Immature natural killer cell (primary cell): Measurements from ENCODE around the gene BSDC1. TPM values are rescaled to one million over a fixed set of nuclear protein-coding genes. Genes with fewer than 3 reads are reported as not detected.

Experiments used
- DNase-seq, 3 donors: peaks; one replicate each; pipeline ENCODE4 v3.0.0; 2022; ENCODE audit warnings: mixed read lengths in 1 of 3
- H3K27ac Mint-ChIP-seq, 6 donors: one replicate each; pipeline ENCODE4 v1.8.0; 2020; ENCODE audit warnings: mixed read lengths in 6 of 6, mild to moderate bottlenecking in 5 of 6, inconsistent platforms in 4 of 6, moderate library complexity in 3 of 6
- H3K27me3 Mint-ChIP-seq, 3 donors: one replicate each; pipeline ENCODE4 v1.8.0; 2020 to 2021; ENCODE audit warnings: low read depth in 3 of 3, mild to moderate bottlenecking in 3 of 3, mixed read lengths in 3 of 3, moderate library complexity in 3 of 3, inconsistent platforms in 1 of 3
- H3K36me3 Mint-ChIP-seq, 3 donors: one replicate each; pipeline ENCODE4 v1.8.0; 2020; ENCODE audit warnings: mixed read lengths in 3 of 3, inconsistent platforms in 2 of 3, mild to moderate bottlenecking in 2 of 3
- H3K4me1 Mint-ChIP-seq, 2 donors: one replicate each; pipeline ENCODE4 v1.8.0; 2020; ENCODE audit warnings: inconsistent platforms in 2 of 2, mild to moderate bottlenecking in 2 of 2, mixed read lengths in 2 of 2, moderate library complexity in 1 of 2
- H3K4me3 Mint-ChIP-seq, 5 donors: one replicate each; pipeline ENCODE4 v1.8.0; 2020; ENCODE audit warnings: mild to moderate bottlenecking in 5 of 5, mixed read lengths in 5 of 5, inconsistent platforms in 3 of 5, moderate library complexity in 3 of 5
- H3K9me3 Mint-ChIP-seq, 6 donors: one replicate each; pipeline ENCODE4 v1.8.0; 2020; ENCODE audit warnings: mild to moderate bottlenecking in 6 of 6, mixed read lengths in 6 of 6, inconsistent platforms in 4 of 6, moderate library complexity in 3 of 6
- polyA plus RNA-seq, 3 donors: library from polyadenylated mRNA; unstranded; fragments of 300-500 nt; fragmentation: Illumina TruSeq; gene quantifications; one replicate each; pipeline ENCODE4 v1.2.3, GENCODE V29; 2021

Gene BSDC1
- polyA plus RNA-seq, 3 donors from 2014 or later, result 33.9 to 50.3 (median 37.4) TPM

DNA sequence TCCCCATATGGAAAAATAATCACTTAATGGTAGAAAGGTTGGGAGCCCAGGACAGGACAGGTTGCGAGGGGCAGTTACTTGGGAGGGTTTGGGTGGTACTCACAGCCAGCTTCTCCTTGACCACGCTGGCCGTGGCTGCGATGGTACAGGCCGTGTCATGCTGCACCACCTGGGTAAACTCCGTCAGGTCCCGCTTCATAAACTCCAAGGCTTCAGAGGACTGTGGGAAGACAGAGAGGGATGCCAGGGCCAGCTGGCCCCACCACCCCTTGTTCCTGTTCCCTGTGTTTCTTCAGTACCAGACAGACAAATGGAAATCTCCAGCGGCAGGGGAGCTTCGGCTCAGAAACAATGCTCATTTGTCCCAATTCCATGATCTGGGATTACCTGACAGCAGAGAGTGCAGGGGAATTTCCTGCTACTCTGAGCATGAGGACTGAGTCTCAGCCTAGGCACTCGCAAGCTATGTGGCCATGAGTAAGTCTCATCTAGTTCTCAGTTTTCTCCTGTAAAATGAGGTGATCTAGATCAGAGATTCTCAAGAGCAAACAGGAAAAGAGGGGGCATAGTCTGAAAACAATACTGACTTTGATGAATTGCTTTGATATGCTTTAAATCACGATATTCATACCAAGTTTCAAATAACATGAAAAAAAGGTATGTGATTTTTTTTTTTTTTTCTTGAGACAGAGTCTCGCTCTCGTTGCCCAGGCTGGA, 7.4 kb downstream of the BSDC1 start:
- Mint-ChIP-seq H3K4me3 (no peak overlapping the region), H3K27ac (no peak overlapping the region), H3K36me3 (peaks cover 4 to 19% (median 17%) of the 10 kb centered on the region in 3 donors), H3K9me3 (no peaks in the 10 kb centered on the region), H3K27me3 (peaks cover 0 to 2% (median 0%) of the 10 kb centered on the region in 3 donors), H3K4me1 (peaks cover 0 to 7% of the 10 kb centered on the region in 2 donors)
- DNase-seq, result no peak

DNA sequence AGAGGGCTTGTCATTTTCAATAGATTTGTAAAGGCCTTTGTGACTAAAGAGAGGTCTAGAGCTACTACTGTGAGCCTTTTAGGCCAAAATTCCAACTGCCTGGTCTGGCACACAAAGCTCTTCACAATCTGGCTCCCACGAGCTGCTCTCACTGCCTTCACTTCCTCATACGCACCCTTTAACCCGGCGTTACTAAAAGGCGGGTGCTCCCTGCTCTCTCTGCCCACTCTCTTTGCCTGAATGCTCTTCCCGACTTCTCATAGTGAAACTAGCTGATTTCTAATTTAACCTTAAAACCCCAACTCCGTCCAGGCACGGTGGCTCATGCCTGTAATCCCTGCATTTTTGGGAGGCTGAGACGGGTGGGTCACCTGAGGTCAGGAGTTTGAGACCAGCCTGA, 14.2 kb downstream of the BSDC1 start:
- H3K27ac Mint-ChIP-seq, result no peak overlapping the region
- H3K36me3 Mint-ChIP-seq, result peaks cover 21 to 47% (median 35%) of the 10 kb centered on the region in 3 donors
- H3K4me1 Mint-ChIP-seq, result no peaks in the 10 kb centered on the region
- H3K27me3 Mint-ChIP-seq, result peaks cover 2 to 4% (median 4%) of the 10 kb centered on the region in 3 donors
- no peak for DNase-seq
- no peaks in the 10 kb centered on the region for H3K9me3 Mint-ChIP-seq
- H3K4me3 Mint-ChIP-seq, result no peak overlapping the region

DNA sequence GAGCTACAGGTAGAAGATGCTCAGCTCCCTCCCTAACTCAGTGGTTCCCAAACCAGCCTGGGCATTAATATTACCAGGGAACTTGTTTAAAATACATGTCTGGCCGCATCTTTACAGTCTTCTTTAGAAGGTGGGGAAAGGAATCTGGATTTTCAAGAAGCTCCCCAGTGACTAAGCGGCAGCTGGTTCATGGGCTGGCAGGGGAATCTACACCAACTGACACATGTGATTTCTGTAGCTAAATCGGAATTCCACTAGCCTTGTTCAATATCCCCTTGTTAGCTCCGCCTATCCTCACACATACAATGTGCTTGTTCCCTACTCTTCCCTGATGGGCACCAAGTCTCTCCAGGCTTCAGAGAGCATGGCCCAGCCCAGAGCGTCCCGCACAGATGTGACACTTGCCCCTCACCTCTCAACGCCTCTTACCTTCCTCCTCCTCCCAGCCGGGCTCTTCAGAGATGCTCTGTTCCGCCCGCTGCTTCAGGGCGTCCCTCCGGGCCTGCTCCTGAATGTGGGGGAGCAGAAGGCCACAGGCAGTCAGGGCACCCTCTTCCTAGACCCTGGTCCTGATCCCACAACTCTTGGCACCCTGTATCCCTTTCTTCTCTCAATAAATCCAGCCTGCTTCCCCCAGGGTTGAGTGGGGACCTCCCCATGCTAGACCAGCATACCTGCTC, 16.6 kb downstream of the BSDC1 start:
- peaks cover 2 to 4% (median 2%) of the 10 kb centered on the region in 3 donors for H3K27me3 Mint-ChIP-seq
- no peak overlapping the region for H3K4me3 Mint-ChIP-seq
- DNase-seq, result no peak
- peaks cover 18 to 49% (median 26%) of the 10 kb centered on the region in 3 donors for H3K36me3 Mint-ChIP-seq
- H3K9me3 Mint-ChIP-seq, result no peaks in the 10 kb centered on the region
- peaks cover 3 to 8% of the 10 kb centered on the region in 2 donors for H3K4me1 Mint-ChIP-seq
- no peak overlapping the region for H3K27ac Mint-ChIP-seq

DNA sequence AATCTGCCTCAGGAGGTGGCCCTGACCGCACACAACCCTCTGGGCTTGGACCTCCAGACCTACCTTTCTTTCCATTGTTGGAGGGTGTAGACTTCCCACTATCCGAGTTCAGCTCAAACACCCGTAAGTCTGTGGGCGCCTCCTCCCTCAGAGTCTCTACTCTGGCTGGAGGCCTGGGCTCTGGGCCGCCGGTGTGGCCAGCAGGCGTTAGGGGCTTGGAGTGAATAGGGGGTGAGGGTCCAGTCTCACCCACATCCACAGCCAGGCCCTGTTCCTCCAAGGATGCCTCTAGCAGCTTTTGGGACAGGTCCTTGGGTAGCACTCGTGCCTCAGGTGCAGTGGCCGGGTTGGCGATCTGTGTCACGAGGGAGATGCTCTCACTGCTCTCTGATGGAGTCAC, 18.0 kb downstream of the BSDC1 start:
- Mint-ChIP-seq H3K27me3 (peaks cover 2 to 7% (median 2%) of the 10 kb centered on the region in 3 donors), H3K9me3 (no peaks in the 10 kb centered on the region), H3K27ac (no peak overlapping the region), H3K36me3 (peaks cover 21 to 54% (median 35%) of the 10 kb centered on the region in 3 donors), H3K4me1 (peaks cover 15 to 21% of the 10 kb centered on the region in 2 donors), H3K4me3 (no peak overlapping the region)
- no peak for DNase-seq

DNA sequence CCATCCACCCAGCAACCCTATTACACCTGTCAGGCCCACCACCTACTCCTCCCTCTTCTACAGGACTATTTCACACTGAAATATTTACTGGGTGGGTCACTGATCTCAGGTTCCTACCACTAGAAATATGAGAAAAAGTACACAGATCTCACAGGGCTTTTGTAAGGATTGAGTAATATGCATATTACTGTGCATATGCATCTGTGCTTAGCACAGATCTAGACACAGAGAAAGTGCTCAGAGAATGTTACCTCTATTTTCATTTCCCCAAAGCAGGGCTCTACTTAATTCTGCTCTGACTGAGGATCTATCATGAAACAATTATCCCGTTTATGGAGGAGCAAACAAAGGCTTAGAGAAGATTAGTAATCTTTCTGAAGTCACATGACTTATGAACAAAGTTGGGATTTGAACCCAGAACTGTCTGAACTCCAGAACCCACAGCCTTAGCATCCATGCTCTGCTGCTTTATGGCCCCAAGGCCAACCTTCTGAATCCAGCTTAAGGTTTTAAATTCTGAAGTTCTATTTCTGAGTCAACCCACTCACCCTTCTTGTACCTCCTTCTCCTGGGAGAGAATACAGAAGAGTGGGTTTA, 20.1 kb downstream of the BSDC1 start:
- Mint-ChIP-seq H3K36me3 (peaks cover 13 to 47% (median 23%) of the 10 kb centered on the region in 3 donors), H3K4me3 (no peak overlapping the region), H3K27ac (no peak overlapping the region), H3K4me1 (peaks cover 15 to 21% of the 10 kb centered on the region in 2 donors), H3K9me3 (no peaks in the 10 kb centered on the region), H3K27me3 (peaks cover 0 to 7% (median 1%) of the 10 kb centered on the region in 3 donors)
- DNase-seq, result no peak

DNA sequence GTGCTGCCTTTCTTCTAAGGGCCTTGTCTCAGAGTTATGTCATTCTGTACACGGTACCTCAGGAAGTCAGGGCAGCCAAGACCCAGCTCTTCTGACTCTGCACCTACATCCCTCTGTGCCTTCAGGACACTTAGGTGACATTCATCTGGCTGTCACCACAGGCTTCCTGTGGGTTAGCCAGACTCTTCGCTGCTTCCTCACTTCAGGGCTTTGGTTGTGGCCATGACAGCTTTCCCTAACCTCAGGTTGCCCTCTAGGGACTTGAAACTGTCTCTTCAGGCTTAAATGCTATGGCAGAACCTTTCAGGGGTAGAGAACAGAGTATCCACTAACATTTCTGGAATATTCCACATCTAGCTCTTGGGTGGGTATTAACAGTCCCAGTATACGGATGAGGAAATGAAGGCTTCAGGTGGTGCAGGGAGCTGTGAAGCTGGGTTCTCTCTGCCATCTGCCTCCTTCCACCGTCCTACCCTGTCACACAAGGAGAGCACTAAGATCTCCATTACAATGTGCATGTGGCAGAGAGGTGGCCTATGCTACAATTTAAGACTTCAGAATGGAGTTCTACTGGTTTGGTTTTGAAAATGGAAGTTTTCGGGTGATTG, 22.0 kb downstream of the BSDC1 start:
- Mint-ChIP-seq H3K9me3 (no peaks in the 10 kb centered on the region), H3K4me3 (no peak overlapping the region), H3K4me1 (peaks cover 15 to 21% of the 10 kb centered on the region in 2 donors), H3K27ac (peak overlapping the region in 5 of 6 donors; percentile 54 to 85 (median 78)), H3K36me3 (peaks cover 8 to 38% (median 14%) of the 10 kb centered on the region in 3 donors), H3K27me3 (peaks cover 0 to 2% (median 0%) of the 10 kb centered on the region in 3 donors)
- peak; percentile 54 to 65 (median 55) for DNase-seq

DNA sequence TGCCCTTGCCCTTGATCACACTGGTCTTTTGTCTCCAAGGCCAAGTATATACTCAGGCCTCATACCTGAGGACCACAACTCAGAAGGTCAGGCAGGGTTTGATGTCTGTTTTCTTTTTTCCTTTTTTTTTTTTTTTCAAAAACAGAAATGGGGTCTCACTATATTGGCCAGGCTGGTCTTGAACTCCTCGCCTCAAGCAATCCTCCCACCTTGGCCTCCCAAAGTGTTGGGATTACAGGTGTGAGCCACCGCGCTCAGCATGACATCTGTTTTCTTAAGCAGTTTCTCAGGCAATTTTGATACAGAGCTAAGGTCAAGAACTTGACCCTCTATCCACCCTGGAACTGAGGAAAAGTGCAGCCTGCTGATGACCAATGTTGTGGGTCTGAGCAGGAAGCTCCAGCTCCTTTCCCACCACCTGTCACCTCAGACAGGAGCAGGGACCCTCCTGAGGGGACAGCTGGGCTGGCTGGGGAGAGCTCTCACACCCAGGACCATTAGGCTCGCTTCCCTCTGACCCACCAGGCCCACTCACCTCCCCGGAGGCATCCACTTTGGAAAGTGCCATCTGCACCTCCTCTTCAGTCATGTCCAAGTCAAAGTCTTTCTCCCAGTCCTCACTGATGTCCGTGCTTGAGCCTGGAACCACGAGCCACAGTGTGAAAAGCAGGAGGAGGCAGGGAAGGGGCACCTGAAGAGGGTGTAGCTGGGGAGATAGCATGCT, 26.2 kb downstream of the BSDC1 start:
- H3K27me3 Mint-ChIP-seq, result peaks cover 0 to 2% (median 0%) of the 10 kb centered on the region in 3 donors
- peaks cover 13 to 44% (median 14%) of the 10 kb centered on the region in 3 donors for H3K36me3 Mint-ChIP-seq
- no peak overlapping the region for H3K27ac Mint-ChIP-seq
- peaks cover 15 to 17% of the 10 kb centered on the region in 2 donors for H3K4me1 Mint-ChIP-seq
- no peaks in the 10 kb centered on the region for H3K9me3 Mint-ChIP-seq
- H3K4me3 Mint-ChIP-seq, result no peak overlapping the region
- DNase-seq, result no peak

DNA sequence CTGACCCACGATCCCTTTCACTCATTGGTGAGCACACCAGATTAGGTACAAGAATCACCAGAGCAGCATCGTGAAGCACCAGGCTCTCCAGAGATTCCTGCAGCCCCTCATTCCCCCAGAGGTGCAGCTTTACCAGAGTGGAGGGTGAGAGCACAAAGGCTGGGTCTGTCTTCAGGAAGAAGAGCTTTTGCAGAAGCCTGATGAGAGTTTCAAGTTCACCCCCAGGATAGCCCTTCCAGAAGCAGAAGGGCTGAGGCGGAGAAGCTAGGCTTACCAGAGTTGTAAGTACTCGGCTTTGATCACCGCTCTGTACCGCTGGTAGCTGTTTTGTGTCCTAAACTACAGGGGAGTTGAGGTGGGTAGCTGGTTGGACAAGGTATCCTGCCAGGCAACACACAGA, 28.8 kb downstream of the BSDC1 start:
- Mint-ChIP-seq H3K4me3 (no peak overlapping the region), H3K9me3 (no peaks in the 10 kb centered on the region), H3K27ac (peak overlapping the region in 1 of 6 donors; percentile 65), H3K36me3 (peaks cover 8 to 36% (median 17%) of the 10 kb centered on the region in 3 donors), H3K27me3 (peaks cover 1 to 4% (median 4%) of the 10 kb centered on the region in 3 donors), H3K4me1 (peaks cover 13 to 14% of the 10 kb centered on the region in 2 donors)
- DNase-seq, result no peak

DNA sequence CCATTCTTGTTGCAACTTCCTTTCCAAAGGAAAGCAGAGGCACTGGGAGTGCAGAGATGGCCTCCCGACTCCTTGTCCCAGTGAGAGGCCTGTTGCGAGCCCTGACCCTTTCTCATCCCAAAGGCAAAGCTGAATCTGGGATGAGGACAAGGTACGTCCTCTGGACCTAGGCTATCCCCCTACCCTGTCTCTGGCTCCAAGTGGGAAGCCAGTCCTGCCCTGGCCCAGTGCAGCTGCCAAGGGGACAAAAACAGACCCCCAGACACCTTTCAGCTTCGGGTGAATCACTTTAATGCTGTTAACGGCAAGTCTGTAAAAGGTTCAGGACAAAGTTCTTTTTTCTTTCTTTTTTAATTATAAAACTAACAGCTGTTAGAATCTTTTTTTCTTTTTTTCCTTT, 29.4 kb downstream of the BSDC1 start:
- H3K27ac Mint-ChIP-seq, result no peak overlapping the region

DNA sequence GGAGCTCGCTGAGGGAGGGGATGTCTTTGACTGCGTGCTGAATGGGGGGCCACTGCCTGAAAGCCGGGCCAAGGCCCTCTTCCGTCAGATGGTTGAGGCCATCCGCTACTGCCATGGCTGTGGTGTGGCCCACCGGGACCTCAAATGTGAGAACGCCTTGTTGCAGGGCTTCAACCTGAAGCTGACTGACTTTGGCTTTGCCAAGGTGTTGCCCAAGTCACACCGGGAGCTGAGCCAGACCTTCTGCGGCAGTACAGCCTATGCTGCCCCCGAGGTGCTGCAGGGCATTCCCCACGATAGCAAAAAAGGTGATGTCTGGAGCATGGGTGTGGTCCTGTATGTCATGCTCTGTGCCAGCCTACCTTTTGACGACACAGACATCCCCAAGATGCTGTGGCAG, 30.5 kb downstream of the BSDC1 start:
- Mint-ChIP-seq H3K27ac (no peak overlapping the region), H3K4me1 (peaks cover 23 to 26% of the 10 kb centered on the region in 2 donors), H3K9me3 (no peaks in the 10 kb centered on the region), H3K4me3 (peak overlapping the region in 1 of 5 donors; percentile 21), H3K27me3 (peaks cover 1 to 7% (median 5%) of the 10 kb centered on the region in 3 donors), H3K36me3 (peaks cover 8 to 29% (median 13%) of the 10 kb centered on the region in 3 donors)
- no peak for DNase-seq

More for the DNA sequence above, 29.4 kb downstream of the BSDC1 start:
- Mint-ChIP-seq H3K36me3 (peaks cover 8 to 36% (median 17%) of the 10 kb centered on the region in 3 donors), H3K9me3 (no peaks in the 10 kb centered on the region), H3K27me3 (peaks cover 1 to 5% (median 4%) of the 10 kb centered on the region in 3 donors), H3K4me1 (peaks cover 16 to 19% of the 10 kb centered on the region in 2 donors), H3K4me3 (no peak overlapping the region)
- DNase-seq, result no peak

DNA sequence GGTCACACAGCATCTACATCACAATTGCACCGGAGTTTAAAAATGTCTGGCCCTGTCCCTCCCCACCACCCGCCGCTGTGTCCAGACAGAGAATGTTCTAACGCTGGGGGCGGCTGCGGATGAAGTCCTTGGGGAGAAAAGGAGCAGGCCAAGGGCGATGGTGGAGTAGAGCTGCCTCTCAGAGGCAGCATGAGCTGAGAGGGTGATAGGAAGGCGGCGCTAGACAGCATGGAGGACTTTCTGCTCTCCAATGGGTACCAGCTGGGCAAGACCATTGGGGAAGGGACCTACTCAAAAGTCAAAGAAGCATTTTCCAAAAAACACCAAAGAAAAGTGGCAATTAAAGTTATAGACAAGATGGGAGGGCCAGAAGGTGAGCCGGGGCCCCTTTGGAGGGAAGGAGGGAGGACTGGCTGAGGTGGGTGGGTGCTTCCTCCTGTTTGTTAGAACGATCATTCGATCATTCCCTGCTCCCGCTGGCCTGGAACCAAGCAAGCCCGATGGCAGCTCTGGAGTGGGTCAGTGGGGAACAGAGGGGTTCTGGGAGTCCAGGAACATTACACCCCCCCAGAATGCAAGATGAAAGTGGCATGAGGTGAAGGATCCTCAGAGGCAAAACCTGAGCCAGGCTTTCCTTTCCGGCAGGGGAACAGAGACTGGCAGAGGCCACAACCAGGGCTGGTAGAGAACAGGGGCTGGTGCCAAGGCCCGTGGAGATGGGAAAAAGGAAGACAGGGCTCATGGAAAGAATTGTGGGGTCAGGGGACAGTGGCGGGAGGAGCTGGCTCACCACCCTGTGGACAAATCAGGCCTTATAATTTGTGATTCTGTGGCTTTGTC, 31.5 kb downstream of the BSDC1 start, which contains the start of the genes FAM229A and TSSK3:
Gene FAM229A (minus strand): TSS at position 12 of the 840 bp plus-strand sequence. CDS start 394 bp downstream, outside the sequence.
Gene TSSK3 (plus strand): TSS at position 66 of the 840 bp plus-strand sequence. CDS start 163 bp downstream, at position 229.
- Mint-ChIP-seq H3K4me3 (peak within 1 kb of the TSS; percentile 26 to 58 (median 36)), H3K27me3 (peaks cover 1 to 7% (median 5%) of the 10 kb centered on the region in 3 donors), H3K36me3 (peaks cover 8 to 28% (median 13%) of the 10 kb centered on the region in 3 donors), H3K9me3 (no peaks in the 10 kb centered on the region), H3K4me1 (peaks cover 23 to 26% of the 10 kb centered on the region in 2 donors), H3K27ac (peak within 1 kb of the TSS in 2 of 6 donors; percentile 7 to 11)
- no peak for DNase-seq
